GM12865 (cell line): ENCODE results near the gene STT3B.
A peak's percentile ranks its signal among the peaks of the same experiment; 100 is the strongest.

ENCODE experiments used
- DNase-seq: peaks from one replicate; pipeline ENCODE4 v3.0.0; 2010; ENCODE audit warnings: low read depth
- H3K4me3 ChIP-seq: 2 replicates; pipeline ENCODE4 v1.5.1; 2011; ENCODE audit warnings: mild to moderate bottlenecking, low read depth, low read length, control low read depth
- CTCF ChIP-seq: IDR thresholded peaks from 2 replicates; pipeline ENCODE4 v1.5.1; 2011; ENCODE audit warnings: low read length, control low read depth, low read depth, inconsistent platforms; ENCODE audit not compliant: insufficient read depth; ENCODE audit errors: missing control alignments

Gene STT3B

GRCh38 chr3:31620656-31621055 is 87.9 kb downstream of the STT3B start:
- peak; percentile 40 for DNase-seq
- no peak for TF ChIP-seq CTCF
- H3K4me3 ChIP-seq = no peak overlapping the region

DNA sequence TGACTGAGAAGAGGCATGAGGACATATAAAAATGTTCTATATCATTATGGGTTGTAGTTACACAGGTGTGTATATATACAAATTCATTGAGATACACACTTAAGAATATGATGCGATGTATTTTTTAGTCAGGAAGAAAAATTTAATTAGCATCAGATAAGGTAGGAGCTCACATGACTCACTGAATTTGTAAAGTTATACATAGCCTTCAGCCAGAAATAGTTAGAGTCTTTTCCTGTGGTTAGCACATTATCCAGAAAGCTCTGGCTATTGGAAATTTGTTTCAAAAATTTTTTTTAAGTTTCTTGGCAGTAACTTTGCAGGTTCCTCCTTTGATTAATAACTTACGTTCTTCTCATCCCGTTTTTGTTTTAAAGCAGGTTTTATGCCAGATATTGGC is 88.6 kb downstream of the STT3B start:
- TF ChIP-seq CTCF = no peak
- H3K4me3 ChIP-seq = no peak overlapping the region
- no peak for DNase-seq

DNA sequence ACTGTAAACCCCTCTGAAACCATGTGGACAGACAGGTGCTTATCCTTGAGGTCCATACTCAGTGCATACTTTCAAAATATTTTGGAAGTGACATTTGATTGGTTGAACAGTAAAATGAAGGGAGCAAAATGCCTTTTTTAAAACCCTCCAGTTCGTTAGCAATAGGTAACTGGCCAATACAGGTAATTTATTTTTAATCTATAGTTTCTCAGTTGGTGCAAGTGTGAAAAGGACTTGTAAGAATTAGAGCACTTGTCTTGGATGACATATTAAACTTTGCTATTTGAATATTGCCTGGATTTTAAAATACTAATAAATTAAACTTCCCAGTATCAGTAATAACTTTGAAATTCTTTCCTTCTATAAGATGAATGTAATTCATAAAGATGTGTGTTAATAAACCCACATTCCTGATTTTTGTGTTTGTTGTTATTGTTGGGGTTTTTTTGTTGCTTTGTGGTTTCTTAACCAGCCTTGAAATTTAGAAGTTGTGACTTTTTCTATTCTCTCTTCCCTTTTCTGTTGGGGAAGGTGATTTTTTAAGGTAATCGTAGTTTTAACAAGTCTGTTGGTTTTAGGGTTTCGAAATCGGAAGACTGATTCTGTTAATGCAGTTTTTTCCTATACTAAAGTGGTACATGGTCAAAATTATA is 90.0 kb downstream of the STT3B start:
- no peak for TF ChIP-seq CTCF
- peak; percentile 62 for DNase-seq
- H3K4me3 ChIP-seq = no peak overlapping the region

- H3K4me3 ChIP-seq = no peak overlapping the region; the same call in 1 of the 2 replicates
- DNase-seq = peak; percentile 54
- no peak for TF ChIP-seq CTCF
These were observed 91.5 kb downstream of the STT3B start for GRCh38 chr3:31624083-31624709.

DNA sequence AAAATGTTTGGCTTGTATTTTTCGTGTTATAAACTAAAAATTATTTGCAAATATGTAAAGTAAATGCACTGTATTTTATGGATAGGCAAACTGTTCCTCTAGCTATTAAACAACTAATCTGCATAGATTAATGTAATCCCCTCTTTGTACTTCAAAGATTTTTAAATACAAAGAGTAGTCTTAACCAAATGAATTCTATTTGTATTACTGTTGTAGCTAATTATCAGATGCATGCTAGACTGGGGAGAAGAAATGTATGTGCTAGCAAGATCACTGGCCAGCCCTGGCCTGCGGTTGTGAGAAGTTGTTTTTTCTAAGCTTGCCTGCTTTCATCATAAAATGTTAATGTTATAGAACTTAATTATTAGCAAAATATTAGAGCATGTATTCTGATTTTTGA is 92.6 kb downstream of the STT3B start:
- no peak overlapping the region for H3K4me3 ChIP-seq
- DNase-seq = no peak
- TF ChIP-seq CTCF = no peak

DNA sequence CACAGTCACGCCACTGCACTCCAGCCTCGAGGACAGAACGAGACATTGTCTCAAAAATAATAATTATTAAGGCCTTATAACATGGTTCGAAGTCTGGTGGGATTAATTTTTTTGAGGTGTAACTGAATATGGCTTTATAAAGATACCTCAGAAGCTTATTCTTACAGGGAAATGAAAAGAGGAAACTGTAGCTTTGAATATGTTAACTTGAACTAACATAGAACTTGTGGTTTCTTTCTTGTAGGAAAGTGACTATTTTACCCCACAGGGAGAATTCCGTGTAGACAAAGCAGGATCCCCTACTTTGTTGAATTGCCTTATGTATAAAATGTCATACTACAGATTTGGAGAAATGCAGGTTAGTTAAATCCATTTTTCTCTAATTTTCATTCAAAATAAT is 96.3 kb downstream of the STT3B start:
- no peak for TF ChIP-seq CTCF

DNA sequence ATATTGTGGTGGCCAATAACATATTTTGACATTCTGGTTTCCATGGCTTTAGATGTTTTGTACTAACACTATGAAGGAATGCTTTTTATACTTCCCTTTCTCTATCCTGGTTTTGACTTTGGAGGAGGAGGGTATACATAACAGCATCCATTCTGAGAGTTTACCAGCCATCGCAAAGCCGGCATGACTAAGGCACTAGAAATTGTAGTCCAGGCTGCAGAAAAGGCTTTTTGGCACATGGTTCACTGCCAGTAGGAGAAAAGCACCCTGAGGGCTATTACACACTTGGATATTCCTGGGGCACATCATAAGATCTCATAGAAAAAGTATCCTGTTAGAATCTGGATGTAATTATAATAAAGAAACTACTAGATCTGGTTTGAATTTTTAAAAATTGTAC is 101.8 kb downstream of the STT3B start:
- no peak for TF ChIP-seq CTCF
- no peak for DNase-seq
- H3K4me3 ChIP-seq = no peak overlapping the region

More for the DNA sequence above, 96.3 kb downstream of the STT3B start:
- DNase-seq = no peak
- no peak overlapping the region for H3K4me3 ChIP-seq
